Gastrocnemius medialis (tissue), 4 donors: ENCODE results near the gene LRRC4C. TPM values are rescaled to one million over a fixed set of nuclear protein-coding genes. Genes with fewer than 3 reads are reported as not detected.

Experiments
- ATAC-seq, 2 donors: fragments of 150-250 bp; one replicate each; pipeline ENCODE4 v1.9.1; 2016
- DNase-seq, 2 donors: peaks; one replicate each; pipeline ENCODE4 v3.0.0-alpha.2; 2019
- H3K27ac ChIP-seq, 4 donors: fragments of 200-600 bp; sonication (generic); 1 replicate in 1 of 4; 2 replicates in 3 of 4; pipeline ENCODE4 v1.5.1; 2016 to 2018; ENCODE audit warnings: mild to moderate bottlenecking in 2 of 4, moderate library complexity in 1 of 4
- H3K27me3 ChIP-seq, 3 donors: fragments of 200-600 bp; sonication (generic) in 2 of 3; 1 replicate in 1 of 3; 2 replicates in 2 of 3; pipeline versions ENCODE4 v1.5.1 to v1.6.0; 2016 to 2019; ENCODE audit warnings: mild to moderate bottlenecking in 1 of 3, moderate library complexity in 1 of 3
- H3K36me3 ChIP-seq, 2 donors: fragments of 200-600 bp; sonication (generic) in 1 of 2; one replicate each; pipeline ENCODE4 v1.5.1; 2017 to 2018
- H3K4me1 ChIP-seq, 2 donors: fragments of 200-600 bp; sonication (generic) in 1 of 2; one replicate each; pipeline ENCODE4 v1.5.1; 2016 to 2017; ENCODE audit warnings: mild to moderate bottlenecking in 2 of 2
- H3K4me3 ChIP-seq, 4 donors: fragments of 200-600 bp; sonication (generic) in 3 of 4; 1 replicate in 1 of 4; 2 replicates in 3 of 4; pipeline ENCODE4 v1.5.1; 2016 to 2019; ENCODE audit warnings: mild to moderate bottlenecking in 2 of 4
- H3K9me3 ChIP-seq, 3 donors: fragments of 200-600 bp; sonication (generic) in 2 of 3; 1 replicate in 1 of 3; 2 replicates in 2 of 3; pipeline ENCODE4 v1.5.1; 2016 to 2019
- POLR2A ChIP-seq, 2 donors: fragments of 450-650 bp; IDR thresholded peaks; one replicate each; pipeline ENCODE4 v1.6.1; 2017; ENCODE audit warnings: antibody characterized with exemption in 2 of 2, mild to moderate bottlenecking in 2 of 2, moderate library complexity in 2 of 2
- in situ Hi-C, 4 donors: fragments of 200-750 bp; cut with MboI; loops; one replicate each; pipeline versions ENCODE4 v1.15.0 to v1.8.0; 2017; ENCODE audit warnings: low sequenced_read_pairs in 4 of 4
- intact Hi-C: fragments of 100-400 bp; cut with DNase I; formaldehyde crosslinking; loops from one replicate; pipeline ENCODE4 v1.15.1; 2023; ENCODE audit warnings: low total_unique reads
- total RNA-seq, 4 donors: library from RNA; depleted of rRNA; stranded (reverse); fragments of >200 nt; gene quantifications; one replicate each; pipeline versions ENCODE4 v1.1.0 to v1.2.3, GENCODE V29; 2016
- TF ChIP-seq, protein P1 (sequence below), 5 experiments: fragments of 450-650 bp in 3 of 5; fragments of 200-600 bp in 2 of 5; sonication (generic) in 2 of 5; IDR thresholded peaks in 4 of 5; conservative IDR thresholded peaks in 1 of 5; 1 replicate in 4 of 5; 2 replicates in 1 of 5; pipeline ENCODE4 v1.5.1; 2016 to 2019; ENCODE audit warnings: antibody characterized with exemption in 5 of 5, mild to moderate bottlenecking in 3 of 5, moderate library complexity in 3 of 5

LRRC4C gene
- total RNA-seq, 4 donors from 2014 or later = 0.15 to 0.59 (median 0.24) TPM; not detected in 1

DNA sequence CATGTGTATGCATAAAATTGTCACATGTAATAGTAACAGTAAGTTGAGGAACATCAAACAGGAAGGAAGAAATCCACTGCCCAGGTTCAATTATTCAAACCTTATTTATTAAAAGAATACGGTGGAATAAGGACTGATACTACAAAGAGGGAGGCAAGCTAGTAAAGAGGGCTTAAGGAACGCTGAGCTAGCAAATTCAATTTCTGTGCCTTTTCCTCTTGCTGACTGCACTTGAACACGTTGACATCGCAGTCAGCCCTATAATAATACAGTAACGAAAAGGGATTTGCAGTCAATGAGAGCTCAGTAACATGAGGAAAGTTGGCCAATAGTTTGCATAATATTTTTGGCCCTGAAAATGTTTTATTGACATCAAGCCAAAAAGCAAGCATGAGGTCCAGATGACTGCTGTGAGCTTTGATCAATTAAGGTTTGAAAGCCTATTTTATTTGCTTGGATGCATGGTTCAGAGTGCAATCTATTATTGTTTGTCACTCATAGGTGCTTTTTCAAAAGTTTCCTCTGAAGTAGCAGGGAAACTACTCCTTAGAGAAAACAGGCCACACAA, 861.8 kb downstream of the LRRC4C start:
- Histone ChIP-seq H3K9me3 (no peaks in the 10 kb centered on the region), H3K27ac (no peak overlapping the region), H3K4me3 (no peak overlapping the region), H3K36me3 (no peaks in the 10 kb centered on the region), H3K27me3 (no peaks in the 10 kb centered on the region), H3K4me1 (no peaks in the 10 kb centered on the region)
- ATAC-seq = no peak
- in situ Hi-C loops (no loop called here), intact Hi-C loops (no loop called here)
- no peak for DNase-seq
- TF ChIP-seq, protein P1, sequence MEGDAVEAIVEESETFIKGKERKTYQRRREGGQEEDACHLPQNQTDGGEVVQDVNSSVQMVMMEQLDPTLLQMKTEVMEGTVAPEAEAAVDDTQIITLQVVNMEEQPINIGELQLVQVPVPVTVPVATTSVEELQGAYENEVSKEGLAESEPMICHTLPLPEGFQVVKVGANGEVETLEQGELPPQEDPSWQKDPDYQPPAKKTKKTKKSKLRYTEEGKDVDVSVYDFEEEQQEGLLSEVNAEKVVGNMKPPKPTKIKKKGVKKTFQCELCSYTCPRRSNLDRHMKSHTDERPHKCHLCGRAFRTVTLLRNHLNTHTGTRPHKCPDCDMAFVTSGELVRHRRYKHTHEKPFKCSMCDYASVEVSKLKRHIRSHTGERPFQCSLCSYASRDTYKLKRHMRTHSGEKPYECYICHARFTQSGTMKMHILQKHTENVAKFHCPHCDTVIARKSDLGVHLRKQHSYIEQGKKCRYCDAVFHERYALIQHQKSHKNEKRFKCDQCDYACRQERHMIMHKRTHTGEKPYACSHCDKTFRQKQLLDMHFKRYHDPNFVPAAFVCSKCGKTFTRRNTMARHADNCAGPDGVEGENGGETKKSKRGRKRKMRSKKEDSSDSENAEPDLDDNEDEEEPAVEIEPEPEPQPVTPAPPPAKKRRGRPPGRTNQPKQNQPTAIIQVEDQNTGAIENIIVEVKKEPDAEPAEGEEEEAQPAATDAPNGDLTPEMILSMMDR (IDR thresholded peaks at IDR 0.05 in 4 of 5, conservative IDR thresholded peaks at IDR 0.05 in 1 of 5) = no peak
- TF ChIP-seq POLR2A (IDR thresholded peaks at IDR 0.05) = no peak

DNA sequence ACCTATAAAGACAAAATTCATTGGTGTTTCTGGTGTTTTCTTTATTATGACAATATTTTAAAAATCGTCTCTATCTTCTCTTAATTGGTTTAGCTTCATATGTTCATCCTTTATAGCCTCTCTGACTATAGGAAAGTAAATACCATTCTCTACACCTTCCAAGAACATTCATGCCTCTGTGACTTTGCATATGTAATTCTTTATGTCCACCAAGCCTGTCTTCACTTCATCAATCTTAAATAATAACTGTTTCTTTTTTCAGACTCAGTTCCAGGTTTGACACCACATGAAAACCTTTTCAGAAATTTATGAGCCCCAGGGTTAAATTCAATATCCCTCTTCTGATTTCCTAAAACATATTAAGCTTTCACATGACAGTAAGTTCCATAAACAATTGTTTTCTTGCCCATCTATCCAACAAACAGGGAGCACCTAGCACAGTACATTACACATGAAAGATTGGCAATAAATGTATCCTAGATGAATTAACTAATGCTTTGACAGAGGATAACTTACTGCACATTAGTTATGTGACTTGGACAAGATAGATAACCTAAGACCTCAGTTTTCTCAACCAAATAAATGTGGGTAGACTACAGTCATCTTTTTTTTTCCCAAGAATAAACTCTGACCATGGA, 886.1 kb downstream of the LRRC4C start:
- ATAC-seq (no peak), DNase-seq (no peak)
- Histone ChIP-seq H3K4me3 (no peak overlapping the region), H3K4me1 (no peaks in the 10 kb centered on the region), H3K27ac (no peak overlapping the region), H3K27me3 (no peaks in the 10 kb centered on the region), H3K9me3 (no peaks in the 10 kb centered on the region), H3K36me3 (no peaks in the 10 kb centered on the region)
- TF ChIP-seq, protein P1 (IDR thresholded peaks at IDR 0.05 in 4 of 5, conservative IDR thresholded peaks at IDR 0.05 in 1 of 5) = no peak
- no peak for TF ChIP-seq POLR2A (IDR thresholded peaks at IDR 0.05)
- intact Hi-C loops = no loop called here
- in situ Hi-C loops = no loop called here

DNA sequence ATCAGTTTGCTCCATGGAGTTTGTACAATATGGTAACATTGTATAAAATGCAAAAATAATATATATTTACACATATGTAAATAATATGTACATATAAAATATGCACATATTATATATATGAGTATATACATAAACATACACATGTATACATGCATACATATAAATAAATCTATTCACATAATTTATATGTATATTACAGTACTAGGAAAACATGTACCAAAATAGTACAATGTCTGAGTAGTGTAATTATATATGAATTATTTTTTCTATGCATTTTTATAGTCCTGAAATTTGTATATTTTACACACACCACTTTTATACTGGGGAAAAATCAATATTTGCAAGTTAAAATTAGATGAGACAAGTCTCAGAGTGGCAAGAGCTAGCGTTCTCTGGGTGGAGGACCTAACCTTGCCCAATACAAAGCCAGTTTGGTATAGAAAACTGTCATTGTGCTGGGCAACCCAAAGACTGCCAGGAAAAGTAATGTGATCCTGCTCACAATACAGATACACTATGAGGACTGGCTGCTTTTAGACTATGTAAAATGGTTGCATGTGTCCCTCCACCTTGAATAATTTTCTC, 889.4 kb downstream of the LRRC4C start:
- H3K27me3 ChIP-seq = no peaks in the 10 kb centered on the region
- H3K4me1 ChIP-seq = no peaks in the 10 kb centered on the region
- in situ Hi-C loops (no loop called here), intact Hi-C loops (no loop called here)
- DNase-seq (no peak), ATAC-seq (no peak)
- TF ChIP-seq, protein P1 (IDR thresholded peaks at IDR 0.05 in 4 of 5, conservative IDR thresholded peaks at IDR 0.05 in 1 of 5) = no peak
- no peak for TF ChIP-seq POLR2A (IDR thresholded peaks at IDR 0.05)
- H3K27ac ChIP-seq = no peak overlapping the region
- H3K36me3 ChIP-seq = no peaks in the 10 kb centered on the region
- no peaks in the 10 kb centered on the region for H3K9me3 ChIP-seq
- no peak overlapping the region for H3K4me3 ChIP-seq

DNA sequence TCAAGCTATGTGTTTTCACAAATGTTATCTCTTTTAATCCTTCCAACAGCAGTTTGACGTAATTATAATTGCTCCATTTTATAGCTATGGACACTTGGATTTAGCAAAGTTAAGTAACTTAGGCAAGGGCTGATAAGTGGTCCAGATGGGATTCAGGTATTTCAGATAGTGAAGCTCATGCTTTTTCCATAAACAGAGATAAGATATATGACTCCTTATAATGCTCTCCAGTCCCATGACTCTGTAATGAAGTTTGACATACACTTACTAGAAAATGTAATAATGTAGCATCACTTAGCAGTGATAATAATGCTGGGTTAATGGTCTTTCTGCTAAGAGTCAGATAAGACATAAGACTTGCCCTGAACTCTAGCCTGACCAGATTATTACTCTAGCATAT, 892.1 kb downstream of the LRRC4C start:
- TF ChIP-seq POLR2A (IDR thresholded peaks at IDR 0.05) = no peak
- TF ChIP-seq, protein P1 (IDR thresholded peaks at IDR 0.05 in 4 of 5, conservative IDR thresholded peaks at IDR 0.05 in 1 of 5) = no peak
- H3K27ac ChIP-seq = no peak overlapping the region
- ATAC-seq = no peak
- in situ Hi-C loops = no loop called here
- no peak for DNase-seq
- H3K36me3 ChIP-seq = no peaks in the 10 kb centered on the region
- no peaks in the 10 kb centered on the region for H3K27me3 ChIP-seq
- intact Hi-C loops = no loop called here
- no peak overlapping the region for H3K4me3 ChIP-seq
- no peaks in the 10 kb centered on the region for H3K4me1 ChIP-seq
- H3K9me3 ChIP-seq = no peaks in the 10 kb centered on the region
